ENCODE results near the gene FDX2.

GRCh38 chr19:10361569-10362011 lies 45.8 kb upstream of the FDX2 start:
- TF ChIP-seq CTCF (conservative IDR thresholded peaks at IDR 0.05; ENCODE audit: low read depth, low read length), result no peak
- TF ChIP-seq EZH2 (IDR thresholded peaks at IDR 0.05; ENCODE audit: low read length, unreplicated experiment), result no peak
- no peak for TF ChIP-seq EZH2phosphoT487 (IDR thresholded peaks at IDR 0.05; ENCODE audit: borderline replicate concordance, low read length)
